ENCODE measurements around the gene SERPINB6. TPM values are rescaled to one million over a fixed set of nuclear protein-coding genes. Genes with fewer than 3 reads are reported as not detected.

Gene SERPINB6
- total RNA-seq, 1 experiment from 2014 or later: 62.5 TPM

- H3K27ac ChIP-seq: no peak overlapping the region
- no peak for DNase-seq
- H3K4me3 ChIP-seq: no peak overlapping the region
- no peaks in the 10 kb centered on the region for H3K9me3 ChIP-seq (replicated peaks)
- H3K27me3 ChIP-seq: no peaks in the 10 kb centered on the region
- H3K36me3 ChIP-seq: no peaks in the 10 kb centered on the region
- H3K4me1 ChIP-seq: no peaks in the 10 kb centered on the region
These were observed 9.4 kb downstream of the SERPINB6 start for GRCh38 chr6:2962004-2962403.

- no peaks in the 10 kb centered on the region for H3K27me3 ChIP-seq
- H3K27ac ChIP-seq: no peak overlapping the region
- no peaks in the 10 kb centered on the region for H3K36me3 ChIP-seq
- H3K9me3 ChIP-seq (replicated peaks): no peaks in the 10 kb centered on the region
- no peak overlapping the region for H3K4me3 ChIP-seq
- no peak for DNase-seq
- H3K4me1 ChIP-seq: no peaks in the 10 kb centered on the region
These were observed 9.9 kb downstream of the SERPINB6 start for GRCh38 chr6:2961506-2961905.

- DNase-seq: no peak
- Histone ChIP-seq H3K27me3 (no peaks in the 10 kb centered on the region), H3K4me3 (no peak overlapping the region), H3K9me3 (replicated peaks) (no peaks in the 10 kb centered on the region), H3K4me1 (no peaks in the 10 kb centered on the region), H3K27ac (no peak overlapping the region), H3K36me3 (peaks cover 2% of the 10 kb centered on the region; the same call in 1 of the 2 replicates)
These were observed 10.4 kb downstream of the SERPINB6 start for GRCh38 chr6:2960935-2961334.

- H3K36me3 ChIP-seq: peaks cover 2% of the 10 kb centered on the region; the same call in 1 of the 2 replicates
- H3K27me3 ChIP-seq: no peaks in the 10 kb centered on the region
- H3K4me3 ChIP-seq: no peak overlapping the region
- no peak overlapping the region for H3K27ac ChIP-seq
- no peak for DNase-seq
- H3K9me3 ChIP-seq (replicated peaks): no peaks in the 10 kb centered on the region
- H3K4me1 ChIP-seq: no peaks in the 10 kb centered on the region
These were observed 11.3 kb downstream of the SERPINB6 start for GRCh38 chr6:2959909-2960719.

GRCh38 chr6:2958776-2959175 is 12.6 kb downstream of the SERPINB6 start:
- no peak overlapping the region for H3K4me3 ChIP-seq
- H3K36me3 ChIP-seq: peaks cover 2% of the 10 kb centered on the region; the same call in 1 of the 2 replicates
- H3K27me3 ChIP-seq: no peaks in the 10 kb centered on the region
- H3K9me3 ChIP-seq (replicated peaks): no peaks in the 10 kb centered on the region
- DNase-seq: no peak
- H3K27ac ChIP-seq: no peak overlapping the region
- no peaks in the 10 kb centered on the region for H3K4me1 ChIP-seq

- Histone ChIP-seq H3K27me3 (no peaks in the 10 kb centered on the region), H3K4me3 (no peak overlapping the region), H3K4me1 (no peaks in the 10 kb centered on the region), H3K36me3 (peaks cover 2% of the 10 kb centered on the region; the same call in 1 of the 2 replicates), H3K27ac (no peak overlapping the region), H3K9me3 (replicated peaks) (no peaks in the 10 kb centered on the region)
- DNase-seq: no peak
These were observed 13.0 kb downstream of the SERPINB6 start for GRCh38 chr6:2958331-2958711.

GRCh38 chr6:2957696-2958330 is 13.6 kb downstream of the SERPINB6 start:
- H3K36me3 ChIP-seq: peaks cover 3% of the 10 kb centered on the region; the same call in 1 of the 2 replicates
- no peak overlapping the region for H3K4me3 ChIP-seq
- no peak for DNase-seq
- no peaks in the 10 kb centered on the region for H3K27me3 ChIP-seq
- H3K27ac ChIP-seq: no peak overlapping the region
- no peaks in the 10 kb centered on the region for H3K9me3 ChIP-seq (replicated peaks)
- no peaks in the 10 kb centered on the region for H3K4me1 ChIP-seq

GRCh38 chr6:2956930-2957685 is 14.3 kb downstream of the SERPINB6 start:
- no peak overlapping the region for H3K27ac ChIP-seq
- DNase-seq: peak in 1 of 2 experiments; percentile 10
- H3K36me3 ChIP-seq: peaks cover 9% of the 10 kb centered on the region; the same call in 1 of the 2 replicates
- H3K4me3 ChIP-seq: no peak overlapping the region
- H3K27me3 ChIP-seq: no peaks in the 10 kb centered on the region
- H3K9me3 ChIP-seq (replicated peaks): no peaks in the 10 kb centered on the region
- H3K4me1 ChIP-seq: no peaks in the 10 kb centered on the region

GRCh38 chr6:2953098-2953497 is 18.3 kb downstream of the SERPINB6 start:
- H3K9me3 ChIP-seq (replicated peaks): no peaks in the 10 kb centered on the region
- no peaks in the 10 kb centered on the region for H3K27me3 ChIP-seq
- no peak overlapping the region for H3K4me3 ChIP-seq
- DNase-seq: no peak
- H3K27ac ChIP-seq: no peak overlapping the region
- no peaks in the 10 kb centered on the region for H3K4me1 ChIP-seq
- H3K36me3 ChIP-seq: peaks cover 12% of the 10 kb centered on the region; the same call in 1 of the 2 replicates

- Histone ChIP-seq H3K27me3 (no peaks in the 10 kb centered on the region), H3K4me1 (no peaks in the 10 kb centered on the region), H3K4me3 (no peak overlapping the region), H3K36me3 (peaks cover 12% of the 10 kb centered on the region; the same call in 1 of the 2 replicates), H3K27ac (no peak overlapping the region), H3K9me3 (replicated peaks) (no peaks in the 10 kb centered on the region)
- DNase-seq: peak; percentile 15 to 22
These were observed 18.7 kb downstream of the SERPINB6 start for GRCh38 chr6:2952557-2953095.

GRCh38 chr6:2951728-2952127 is 19.6 kb downstream of the SERPINB6 start:
- no peaks in the 10 kb centered on the region for H3K9me3 ChIP-seq (replicated peaks)
- no peaks in the 10 kb centered on the region for H3K27me3 ChIP-seq
- H3K4me1 ChIP-seq: no peaks in the 10 kb centered on the region
- no peak overlapping the region for H3K27ac ChIP-seq
- no peak overlapping the region for H3K4me3 ChIP-seq
- peaks cover 12% of the 10 kb centered on the region; the same call in 1 of the 2 replicates for H3K36me3 ChIP-seq
- DNase-seq: no peak

- no peaks in the 10 kb centered on the region for H3K4me1 ChIP-seq
- H3K27me3 ChIP-seq: no peaks in the 10 kb centered on the region
- no peak overlapping the region for H3K4me3 ChIP-seq
- peaks cover 10% of the 10 kb centered on the region; the same call in 1 of the 2 replicates for H3K36me3 ChIP-seq
- no peak for DNase-seq
- no peak overlapping the region for H3K27ac ChIP-seq
- H3K9me3 ChIP-seq (replicated peaks): no peaks in the 10 kb centered on the region
These were observed 20.7 kb downstream of the SERPINB6 start for GRCh38 chr6:2950713-2951112.

- Histone ChIP-seq H3K4me3 (no peak overlapping the region), H3K27me3 (no peaks in the 10 kb centered on the region), H3K9me3 (replicated peaks) (no peaks in the 10 kb centered on the region), H3K27ac (no peak overlapping the region), H3K36me3 (peaks cover 10% of the 10 kb centered on the region; the same call in 1 of the 2 replicates), H3K4me1 (no peaks in the 10 kb centered on the region)
- no peak for DNase-seq
These were observed 21.8 kb downstream of the SERPINB6 start for GRCh38 chr6:2949536-2950083.

GRCh38 chr6:2949121-2949520 is 22.2 kb downstream of the SERPINB6 start:
- Histone ChIP-seq H3K36me3 (peaks cover 10% of the 10 kb centered on the region; the same call in 1 of the 2 replicates), H3K4me3 (no peak overlapping the region)
- DNase-seq: no peak

More at GRCh38 chr6:2949121-2949520, 22.2 kb downstream of the SERPINB6 start:
- Histone ChIP-seq H3K4me1 (no peaks in the 10 kb centered on the region), H3K27ac (no peak overlapping the region), H3K27me3 (no peaks in the 10 kb centered on the region), H3K9me3 (replicated peaks) (no peaks in the 10 kb centered on the region)
